ENCODE data around the gene AMBN. TPM values are rescaled to one million over a fixed set of nuclear protein-coding genes. Genes with fewer than 3 reads are reported as not detected.

Gene AMBN
- total RNA-seq (not detected), polyA plus RNA-seq (not detected)
- long read RNA-seq, donor 1 = 0 reads
- long read RNA-seq, donor 2 = 0 reads
- long read RNA-seq, donor 3 = 0 reads

DNA sequence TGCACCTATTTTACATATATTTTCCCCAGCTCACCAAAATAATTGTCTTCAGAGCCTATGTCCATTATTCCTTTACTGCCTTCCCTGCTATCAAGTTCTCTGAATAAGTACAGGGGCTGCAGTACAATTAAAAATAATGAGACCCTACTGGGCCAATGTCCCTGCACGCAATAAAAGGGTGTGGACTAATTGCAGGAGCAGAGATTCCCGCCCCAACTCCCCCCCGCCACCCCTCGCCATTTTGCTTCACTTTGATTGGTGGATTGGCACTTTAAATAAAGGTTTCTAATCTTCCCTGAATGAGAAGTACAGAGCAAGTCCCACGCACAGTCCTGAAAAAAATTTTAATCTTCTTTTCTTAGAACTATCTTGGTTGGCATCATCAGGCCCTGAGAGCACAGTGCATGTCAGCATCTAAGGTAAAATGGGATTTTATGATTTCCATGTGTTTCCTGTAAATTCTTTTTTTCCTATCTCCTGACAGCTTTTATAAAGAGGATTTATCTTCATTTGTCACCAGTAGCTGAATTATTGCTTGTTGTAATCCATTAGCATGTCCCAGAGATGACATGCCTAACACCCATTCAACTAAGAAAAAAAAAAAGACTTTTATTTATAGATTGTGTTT is at the start of gene AMBN:
TSS of gene AMBN (plus strand) at position 302 of the 628 bp plus-strand sequence. CDS start at position 405, 103 bp downstream.
- WGBS, 2 donors = 65 to 75% methylated on average over 5 of the region's 5 CpGs
- no peak for ATAC-seq
- intact Hi-C loops (cut with DNase I) = no loop called here

GRCh38 chr4:70544279-70544868 is 47.7 kb upstream of the AMBN start:
- ATAC-seq (no peak), DNase-seq (no peak)
- H3K4me3 ChIP-seq = no peak overlapping the region
- H3K4me1 ChIP-seq = no peaks in the 10 kb centered on the region
- peaks cover 0 to 18% (median 0%) of the 10 kb centered on the region in 7 donors for H3K27me3 ChIP-seq
- intact Hi-C loops (cut with DNase I) = no loop called here
- H3K9me3 ChIP-seq = no peaks in the 10 kb centered on the region
- H3K27ac ChIP-seq = no peak overlapping the region
- no peaks in the 10 kb centered on the region for H3K36me3 ChIP-seq
- peak in 6 of 9 donors; percentile 10 to 41 (median 24) for TF ChIP-seq CTCF (IDR thresholded peaks at IDR 0.05)

More for the DNA sequence above, at the start of gene AMBN:
- H3K27ac ChIP-seq = no peak within 1 kb of the TSS
- H3K27me3 ChIP-seq = peaks cover 0 to 12% (median 0%) of the 10 kb centered on the region in 7 donors
- TF ChIP-seq CTCF (IDR thresholded peaks at IDR 0.05) = no peak
- H3K9me3 ChIP-seq = no peaks in the 10 kb centered on the region
- no peak for DNase-seq
- H3K36me3 ChIP-seq = no peaks in the 10 kb centered on the region
- H3K4me1 ChIP-seq = peaks cover 0 to 5% (median 0%) of the 10 kb centered on the region in 9 donors
- H3K4me3 ChIP-seq = no peak within 1 kb of the TSS

GRCh38 chr4:70556856-70557255 is 35.2 kb upstream of the AMBN start:
- no peaks in the 10 kb centered on the region for H3K27me3 ChIP-seq
- H3K4me3 ChIP-seq = no peak overlapping the region
- H3K4me1 ChIP-seq = no peaks in the 10 kb centered on the region
- 35 to 54% methylated on average over 1 of the region's 1 CpG for WGBS, 2 donors
- H3K27ac ChIP-seq = no peak overlapping the region
- intact Hi-C loops (cut with DNase I) = loop anchor here in 2 of 10 donors (5.0 kb wide), 1 partner anchor 865 kb away; no protein-coding TSS in a partner anchor
- TF ChIP-seq CTCF (IDR thresholded peaks at IDR 0.05) = no peak
- no peak for ATAC-seq
- H3K9me3 ChIP-seq = peaks cover 0 to 5% (median 0%) of the 10 kb centered on the region in 11 donors
- no peaks in the 10 kb centered on the region for H3K36me3 ChIP-seq
- no peak for DNase-seq

DNA sequence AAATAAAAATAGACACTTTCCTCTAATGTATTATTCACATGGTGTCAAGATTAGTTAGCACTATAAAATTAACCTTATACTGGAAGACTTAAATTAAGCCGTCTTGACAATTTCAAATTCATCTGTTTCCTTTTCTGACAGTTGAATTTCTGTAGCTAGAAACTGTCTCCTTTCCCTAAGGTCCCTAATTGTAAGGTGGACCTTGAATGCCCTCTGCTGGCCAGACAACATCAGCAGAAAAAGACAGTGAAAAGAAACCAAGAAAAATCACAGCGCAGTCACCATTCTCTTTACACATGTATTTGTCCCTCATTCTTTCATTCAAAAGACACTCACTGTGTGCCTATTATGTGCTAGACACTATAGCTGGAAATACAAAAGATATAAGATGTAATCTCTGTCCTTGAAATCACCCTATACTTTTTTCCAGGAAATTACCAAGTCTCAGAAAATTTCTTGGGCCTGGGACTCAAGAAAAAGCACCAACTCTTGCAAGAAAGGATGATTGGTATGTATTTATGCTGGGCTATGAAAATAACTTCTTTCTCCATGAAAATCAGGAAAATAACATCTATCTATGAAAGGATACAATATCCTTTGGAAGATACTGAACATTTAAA is 32.7 kb upstream of the AMBN start:
- intact Hi-C loops (cut with DNase I) = loop anchor here in 2 of 10 donors (5.0 kb wide), 1 partner anchor 867 kb away; no protein-coding TSS in a partner anchor
- peak in 1 of 2 donors; percentile 33 for DNase-seq
- no peak for ATAC-seq
- 23 to 27% methylated on average over 2 of the region's 2 CpGs for WGBS, 2 donors
- Histone ChIP-seq H3K4me3 (no peak overlapping the region), H3K36me3 (no peaks in the 10 kb centered on the region), H3K27ac (no peak overlapping the region), H3K27me3 (no peaks in the 10 kb centered on the region), H3K4me1 (no peaks in the 10 kb centered on the region), H3K9me3 (peaks cover 0 to 5% (median 0%) of the 10 kb centered on the region in 11 donors)
- peak in 8 of 9 donors; percentile 21 to 71 (median 63) for TF ChIP-seq CTCF (IDR thresholded peaks at IDR 0.05)

Measured in heart right ventricle (tissue), 16 donors.